Neuronal stem cell (in vitro differentiated cells): ENCODE results near the gene CFAP54.
A peak's percentile ranks its signal among the peaks of the same experiment; 100 is the strongest.

ENCODE experiments used
- DNase-seq: peaks from one replicate; pipeline ENCODE4 v3.0.0-alpha.2; 2013; ENCODE audit warnings: low spot score
- H2AFZ ChIP-seq: one replicate; pipeline ENCODE4 v1.6.1; 2013; ENCODE audit warnings: mild to moderate bottlenecking, low read length, inconsistent platforms
- H2AK5ac ChIP-seq: 2 replicates; pipeline ENCODE4 v1.6.1; 2013; ENCODE audit warnings: low read depth, mild to moderate bottlenecking, inconsistent platforms, low read length, moderate library complexity, mixed read lengths
- H2BK120ac ChIP-seq: 2 replicates; pipeline ENCODE4 v1.6.1; 2013; ENCODE audit warnings: low read depth, mild to moderate bottlenecking, inconsistent platforms, low read length, moderate library complexity, mixed read lengths
- H2BK12ac ChIP-seq: one replicate; pipeline ENCODE4 v1.6.1; 2013; ENCODE audit warnings: low read length, inconsistent platforms
- H2BK15ac ChIP-seq: 2 replicates; pipeline ENCODE4 v1.6.1; 2013; ENCODE audit warnings: mild to moderate bottlenecking, low read length, inconsistent platforms, mixed read lengths
- H2BK5ac ChIP-seq: one replicate; pipeline ENCODE4 v1.6.1; 2013; ENCODE audit warnings: inconsistent platforms, mild to moderate bottlenecking, low read length, moderate library complexity
- H3K14ac ChIP-seq: one replicate; pipeline ENCODE4 v1.6.1; 2013; ENCODE audit warnings: low read length, inconsistent platforms
- H3K18ac ChIP-seq: 2 replicates; pipeline ENCODE4 v1.6.1; 2013; ENCODE audit warnings: low read length, inconsistent platforms
- H3K23ac ChIP-seq: 2 replicates; pipeline ENCODE4 v1.6.1; 2013; ENCODE audit warnings: low read depth, mild to moderate bottlenecking, mixed read lengths, low read length, inconsistent platforms; ENCODE audit not compliant: poor library complexity
- H3K27ac ChIP-seq: replicated peaks from 3 replicates; pipeline ENCODE4 v1.5.1; 2013; ENCODE audit warnings: low read length, inconsistent platforms
- H3K27me3 ChIP-seq, 3 experiments: 2 replicates each; pipeline ENCODE4 v1.6.1; 2013; ENCODE audit warnings: low read length in 3 of 3, mild to moderate bottlenecking in 2 of 3, inconsistent platforms in 1 of 3, low read depth in 1 of 3, mixed read lengths in 1 of 3, moderate library complexity in 1 of 3; ENCODE audit not compliant: control insufficient read depth in 3 of 3, insufficient read depth in 3 of 3
- H3K36me3 ChIP-seq, 2 donors: replicated peaks in 1 of 2; 2 replicates each; pipeline ENCODE4 v1.6.1; 2013; ENCODE audit warnings: low read length in 2 of 2; ENCODE audit not compliant: control insufficient read depth in 2 of 2, insufficient read depth in 2 of 2
- H3K4ac ChIP-seq: 2 replicates; pipeline ENCODE4 v1.6.1; 2013; ENCODE audit warnings: inconsistent platforms, mild to moderate bottlenecking, low read length, moderate library complexity
- H3K4me1 ChIP-seq, 2 donors: 1 replicate in 1 of 2; 2 replicates in 1 of 2; pipeline ENCODE4 v1.6.1; 2013; ENCODE audit warnings: low read length in 2 of 2, low read depth in 1 of 2; ENCODE audit not compliant: control insufficient read depth in 2 of 2, insufficient read depth in 1 of 2
- H3K4me2 ChIP-seq: one replicate; pipeline ENCODE4 v1.6.1; 2013; ENCODE audit warnings: mild to moderate bottlenecking, low read length, inconsistent platforms; ENCODE audit not compliant: insufficient read depth, poor library complexity, severe bottlenecking
- H3K4me3 ChIP-seq, 2 donors: 2 replicates each; pipeline ENCODE4 v1.5.1; 2013; ENCODE audit warnings: low read length in 2 of 2, mild to moderate bottlenecking in 2 of 2, inconsistent platforms in 1 of 2, moderate library complexity in 1 of 2
- H3K79me1 ChIP-seq: one replicate; pipeline ENCODE4 v1.6.1; 2013; ENCODE audit warnings: low read depth, mild to moderate bottlenecking, inconsistent platforms, low read length, moderate library complexity
- H3K9ac ChIP-seq: one replicate; pipeline ENCODE4 v1.6.1; 2013; ENCODE audit warnings: mild to moderate bottlenecking, low read depth, low read length, inconsistent platforms; ENCODE audit not compliant: poor library complexity
- H3K9me3 ChIP-seq, 2 donors: replicated peaks in 1 of 2; 2 replicates each; pipeline versions ENCODE3 to v1.6.1; 2013; ENCODE audit warnings: low read length in 2 of 2, mild to moderate bottlenecking in 2 of 2, inconsistent platforms in 1 of 2, low read depth in 1 of 2, mixed read lengths in 1 of 2, moderate library complexity in 1 of 2; ENCODE audit not compliant: control insufficient read depth in 2 of 2, insufficient read depth in 1 of 2
- H4K8ac ChIP-seq: one replicate; pipeline ENCODE4 v1.6.1; 2013; ENCODE audit warnings: low read depth, mild to moderate bottlenecking, inconsistent platforms, low read length, moderate library complexity
- H4K91ac ChIP-seq: one replicate; pipeline ENCODE4 v1.6.1; 2013; ENCODE audit warnings: low read length, low read depth, mild to moderate bottlenecking, inconsistent platforms; ENCODE audit not compliant: poor library complexity
- WGBS, 2 donors: extraction: QIAGEN DNeasy Blood & Tissue Kit; methylation state at CpG; one replicate each; pipeline ENCODE4 v1.1.7; 2013; ENCODE audit warnings: missing lambda C conversion rate in 2 of 2, mixed read lengths in 1 of 2; ENCODE audit not compliant: insufficient read length in 2 of 2, insufficient replicate concordance in 1 of 2; ENCODE audit errors: extremely low coverage in 2 of 2; 5-methylcytosine and 5-hydroxymethylcytosine counted together

CFAP54 gene

GRCh38 chr12:96496944-96497343 lies 7.6 kb downstream of the CFAP54 start:
- WGBS, 2 donors, result no CpG with 5 or more reads among the region's 1 CpG
- H3K4me2 ChIP-seq, result no peak overlapping the region
- peaks cover 0 to 2% of the 10 kb centered on the region in 2 donors for H3K4me1 ChIP-seq
- H3K18ac ChIP-seq, result no peak overlapping the region
- no peak overlapping the region for H2BK15ac ChIP-seq
- no peaks in the 10 kb centered on the region for H3K36me3 ChIP-seq
- no peak overlapping the region for H4K8ac ChIP-seq
- no peak overlapping the region for H3K9ac ChIP-seq
- no peak overlapping the region for H3K4me3 ChIP-seq
- H2BK5ac ChIP-seq, result no peak overlapping the region
- H3K23ac ChIP-seq, result no peak overlapping the region
- H2BK12ac ChIP-seq, result no peak overlapping the region
- no peak overlapping the region for H3K4ac ChIP-seq
- no peak overlapping the region for H4K91ac ChIP-seq
- H3K27ac ChIP-seq, result no peak overlapping the region
- no peak overlapping the region for H2AFZ ChIP-seq
- no peaks in the 10 kb centered on the region for H3K27me3 ChIP-seq
- no peaks in the 10 kb centered on the region for H3K9me3 ChIP-seq
- no peak overlapping the region for H2BK120ac ChIP-seq
- no peak overlapping the region for H2AK5ac ChIP-seq
- no peak overlapping the region for H3K14ac ChIP-seq
- no peaks in the 10 kb centered on the region for H3K79me1 ChIP-seq
- DNase-seq, result no peak

GRCh38 chr12:96497855-96498254 lies 8.5 kb downstream of the CFAP54 start:
- no peak overlapping the region for H3K4me2 ChIP-seq
- H2AK5ac ChIP-seq, result no peak overlapping the region
- H3K14ac ChIP-seq, result no peak overlapping the region
- no peak overlapping the region for H3K18ac ChIP-seq
- DNase-seq, result no peak
- H2AFZ ChIP-seq, result no peak overlapping the region
- no peak overlapping the region for H4K8ac ChIP-seq
- no peak overlapping the region for H2BK120ac ChIP-seq
- H2BK15ac ChIP-seq, result no peak overlapping the region
- no peak overlapping the region for H2BK5ac ChIP-seq
- no peaks in the 10 kb centered on the region for H3K36me3 ChIP-seq
- peaks cover 0 to 2% of the 10 kb centered on the region in 2 donors for H3K4me1 ChIP-seq
- H3K27ac ChIP-seq, result no peak overlapping the region
- no peak overlapping the region for H3K9ac ChIP-seq
- WGBS, 2 donors, result no CpG with 5 or more reads among the region's 2 CpGs
- no peak overlapping the region for H3K23ac ChIP-seq
- no peaks in the 10 kb centered on the region for H3K9me3 ChIP-seq
- no peak overlapping the region for H2BK12ac ChIP-seq
- no peak overlapping the region for H3K4me3 ChIP-seq
- no peaks in the 10 kb centered on the region for H3K27me3 ChIP-seq
- H4K91ac ChIP-seq, result no peak overlapping the region
- H3K79me1 ChIP-seq, result no peaks in the 10 kb centered on the region
- H3K4ac ChIP-seq, result no peak overlapping the region

GRCh38 chr12:96500693-96501092 lies 11.3 kb downstream of the CFAP54 start:
- H4K8ac ChIP-seq, result no peak overlapping the region
- H3K27ac ChIP-seq, result no peak overlapping the region
- H3K36me3 ChIP-seq, result no peaks in the 10 kb centered on the region
- no peak overlapping the region for H3K4ac ChIP-seq
- no peak overlapping the region for H2BK5ac ChIP-seq
- H3K79me1 ChIP-seq, result no peaks in the 10 kb centered on the region
- H3K4me3 ChIP-seq, result no peak overlapping the region
- peak overlapping the region; percentile 69 for H2AFZ ChIP-seq
- no peak overlapping the region for H2AK5ac ChIP-seq
- no peaks in the 10 kb centered on the region for H3K9me3 ChIP-seq
- no peak overlapping the region for H3K9ac ChIP-seq
- H2BK120ac ChIP-seq, result no peak overlapping the region
- H3K27me3 ChIP-seq, result no peaks in the 10 kb centered on the region
- peaks cover 0 to 2% of the 10 kb centered on the region in 2 donors for H3K4me1 ChIP-seq
- H3K23ac ChIP-seq, result no peak overlapping the region
- WGBS, 2 donors, result no CpG with 5 or more reads among the region's 3 CpGs
- no peak overlapping the region for H3K18ac ChIP-seq
- no peak overlapping the region for H4K91ac ChIP-seq
- DNase-seq, result no peak
- H3K4me2 ChIP-seq, result no peak overlapping the region
- H2BK12ac ChIP-seq, result no peak overlapping the region
- no peak overlapping the region for H3K14ac ChIP-seq
- no peak overlapping the region for H2BK15ac ChIP-seq

- Histone ChIP-seq H2BK12ac (no peak overlapping the region), H2BK120ac (no peak overlapping the region), H3K14ac (no peak overlapping the region), H2BK5ac (no peak overlapping the region), H3K4me2 (no peak overlapping the region), H3K23ac (no peak overlapping the region), H2AFZ (peak overlapping the region; percentile 69), H3K9me3 (no peaks in the 10 kb centered on the region), H3K79me1 (no peaks in the 10 kb centered on the region), H3K18ac (no peak overlapping the region), H3K27me3 (no peaks in the 10 kb centered on the region), H3K4me3 (no peak overlapping the region), H3K9ac (no peak overlapping the region), H3K4me1 (peaks cover 0 to 2% of the 10 kb centered on the region in 2 donors), H3K36me3 (no peaks in the 10 kb centered on the region), H2AK5ac (no peak overlapping the region), H3K27ac (no peak overlapping the region), H4K91ac (no peak overlapping the region), H2BK15ac (no peak overlapping the region), H4K8ac (no peak overlapping the region), H3K4ac (no peak overlapping the region)
- WGBS, 2 donors, result no CpG with 5 or more reads among the region's 5 CpGs
- DNase-seq, result no peak
Observed at GRCh38 chr12:96501133-96501761, 11.9 kb downstream of the CFAP54 start.
